GM19397 (cell line): ENCODE data around the gene MEF2C.

Experiments
- ATAC-seq: cut with Tn5 transposase; IDR thresholded peaks from one replicate; pipeline ENCODE4 v1.9.1; 2021; ENCODE audit warnings: mild to moderate bottlenecking, moderate library complexity; ENCODE audit not compliant: unreplicated experiment

The MEF2C gene

DNA sequence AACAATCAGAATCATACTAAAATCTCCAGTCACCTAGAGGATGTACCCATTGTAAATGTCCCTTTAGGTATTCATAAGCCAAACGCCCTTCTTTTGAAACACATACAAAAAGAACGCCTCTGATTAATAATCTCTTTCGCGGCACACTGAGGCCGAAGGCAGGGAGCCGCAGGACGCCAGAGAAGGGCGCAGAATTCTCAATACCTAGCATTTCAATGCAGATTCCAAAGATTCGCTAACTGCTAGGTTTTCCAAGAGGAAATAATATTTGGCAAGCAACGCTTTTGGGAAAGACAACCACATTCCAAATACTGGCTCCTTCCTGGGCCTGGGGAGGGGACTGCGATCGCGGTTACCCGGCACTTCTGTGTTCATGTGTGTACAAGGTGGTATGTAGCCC is 203.3 kb downstream of the MEF2C start:
- no peak for ATAC-seq

DNA sequence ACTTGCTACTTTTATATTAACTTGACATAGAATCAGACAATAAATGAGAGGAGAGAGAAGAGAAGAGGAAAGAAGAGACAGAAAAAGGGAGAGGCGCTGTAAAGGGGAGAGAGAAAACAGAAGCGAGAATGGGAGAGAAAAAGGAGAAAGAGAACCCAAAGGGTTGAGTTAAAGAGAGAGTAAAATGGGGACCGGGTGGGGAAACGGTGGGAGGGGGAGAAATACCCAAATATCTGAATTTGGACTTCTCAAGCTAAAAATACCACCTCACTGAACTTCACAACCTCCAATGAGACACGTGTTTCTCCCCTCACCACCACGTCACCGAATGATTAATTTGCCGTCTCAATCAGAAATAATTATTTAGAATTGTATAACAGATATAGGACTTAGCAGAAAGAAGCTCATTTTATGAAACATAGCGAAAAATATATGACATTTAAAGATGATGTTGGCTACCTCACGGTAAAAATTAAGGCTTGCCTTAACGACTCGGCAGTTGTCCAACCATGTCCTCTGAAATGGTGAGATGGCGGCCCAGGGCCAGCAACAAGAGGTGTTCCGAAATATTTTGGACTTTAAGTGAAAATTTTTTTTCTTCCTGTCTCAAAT is 204.1 kb downstream of the MEF2C start:
- ATAC-seq, result no peak

GRCh38 chr5:88677943-88678769 is 204.8 kb downstream of the MEF2C start:
- no peak for ATAC-seq

DNA sequence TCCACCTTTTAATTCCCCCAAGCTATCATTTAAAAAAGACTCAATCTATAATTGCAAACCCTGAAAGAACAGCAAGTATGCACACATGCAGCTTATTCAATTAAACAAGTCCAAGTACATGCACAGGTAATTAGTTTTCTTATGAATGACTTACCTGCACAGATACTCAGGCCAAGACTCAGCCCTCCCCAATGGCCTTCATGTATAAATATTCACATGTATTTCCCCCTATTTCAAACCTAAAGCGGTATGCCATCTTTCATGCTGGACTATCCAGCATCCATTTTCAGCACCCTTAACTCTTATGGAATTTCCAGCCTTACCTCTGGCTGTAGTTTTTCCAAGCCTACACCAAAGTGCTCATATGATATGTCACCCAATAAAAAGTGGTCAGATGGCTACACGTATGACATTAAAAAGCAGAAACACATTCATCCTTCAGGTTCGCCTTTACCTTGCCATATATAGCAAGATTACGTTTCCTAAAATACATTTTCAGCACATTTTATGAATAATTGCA is 205.5 kb downstream of the MEF2C start:
- ATAC-seq, result no peak

DNA sequence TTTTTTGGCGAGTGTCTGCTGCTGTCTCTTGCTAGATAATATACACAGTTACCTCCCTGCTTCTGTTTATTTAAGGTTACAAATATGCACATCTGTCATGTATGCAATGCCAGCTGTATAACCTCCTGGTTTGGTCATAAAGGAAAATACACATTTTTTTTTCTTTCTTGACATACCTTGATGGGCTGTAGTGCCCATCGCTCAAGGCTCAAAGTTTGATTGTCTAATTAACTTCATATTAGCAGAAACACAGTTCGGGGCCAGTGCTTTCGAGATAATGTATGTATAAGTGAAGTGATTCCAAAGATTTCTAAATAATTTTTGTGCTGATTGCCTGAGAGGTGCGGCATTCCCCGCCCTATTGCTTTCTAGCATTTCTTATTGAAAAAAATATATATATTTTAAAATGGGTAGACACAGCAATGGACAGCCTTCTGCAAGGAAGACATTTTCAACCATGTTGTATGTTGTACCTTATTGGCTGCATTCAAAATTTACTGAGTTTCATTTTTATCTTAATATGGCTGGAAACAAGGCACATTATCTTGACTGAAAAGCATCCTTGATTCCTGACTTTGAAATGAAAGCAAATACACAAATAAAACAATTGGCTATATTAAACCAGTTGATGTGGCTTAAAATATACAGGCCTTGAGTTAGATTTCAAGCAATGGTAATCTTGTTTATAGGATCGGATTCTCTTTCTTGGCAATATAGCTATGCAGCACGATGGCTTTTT is 206.2 kb downstream of the MEF2C start:
- no peak for ATAC-seq

GRCh38 chr5:88675708-88676636 is 207.0 kb downstream of the MEF2C start:
- no peak for ATAC-seq

DNA sequence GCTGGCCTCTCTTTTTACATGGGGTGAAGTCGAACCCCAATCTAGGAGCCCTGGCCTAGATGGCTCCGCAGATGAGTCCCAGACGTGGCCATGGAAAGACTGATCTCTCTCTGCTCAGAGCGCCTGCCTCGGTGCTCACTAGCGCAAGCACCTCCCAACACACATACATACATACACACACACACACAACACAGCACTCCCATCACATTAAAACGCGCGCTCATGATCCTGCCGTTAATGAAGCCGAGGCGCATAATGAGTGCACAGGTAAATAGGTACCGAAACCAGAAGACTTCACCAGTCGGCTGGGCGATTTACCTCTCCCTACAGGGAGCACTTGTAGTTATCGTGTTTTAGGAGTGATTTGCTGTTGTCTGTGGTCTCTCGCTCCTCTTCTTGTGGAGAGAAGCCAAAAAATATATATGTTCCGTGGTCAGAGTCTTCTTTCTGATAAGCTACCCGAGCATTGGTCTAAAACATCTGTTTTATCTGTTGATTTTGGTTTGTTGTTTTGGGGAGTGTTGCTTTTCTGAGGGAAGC is 207.7 kb downstream of the MEF2C start:
- peak; percentile 17 for ATAC-seq

DNA sequence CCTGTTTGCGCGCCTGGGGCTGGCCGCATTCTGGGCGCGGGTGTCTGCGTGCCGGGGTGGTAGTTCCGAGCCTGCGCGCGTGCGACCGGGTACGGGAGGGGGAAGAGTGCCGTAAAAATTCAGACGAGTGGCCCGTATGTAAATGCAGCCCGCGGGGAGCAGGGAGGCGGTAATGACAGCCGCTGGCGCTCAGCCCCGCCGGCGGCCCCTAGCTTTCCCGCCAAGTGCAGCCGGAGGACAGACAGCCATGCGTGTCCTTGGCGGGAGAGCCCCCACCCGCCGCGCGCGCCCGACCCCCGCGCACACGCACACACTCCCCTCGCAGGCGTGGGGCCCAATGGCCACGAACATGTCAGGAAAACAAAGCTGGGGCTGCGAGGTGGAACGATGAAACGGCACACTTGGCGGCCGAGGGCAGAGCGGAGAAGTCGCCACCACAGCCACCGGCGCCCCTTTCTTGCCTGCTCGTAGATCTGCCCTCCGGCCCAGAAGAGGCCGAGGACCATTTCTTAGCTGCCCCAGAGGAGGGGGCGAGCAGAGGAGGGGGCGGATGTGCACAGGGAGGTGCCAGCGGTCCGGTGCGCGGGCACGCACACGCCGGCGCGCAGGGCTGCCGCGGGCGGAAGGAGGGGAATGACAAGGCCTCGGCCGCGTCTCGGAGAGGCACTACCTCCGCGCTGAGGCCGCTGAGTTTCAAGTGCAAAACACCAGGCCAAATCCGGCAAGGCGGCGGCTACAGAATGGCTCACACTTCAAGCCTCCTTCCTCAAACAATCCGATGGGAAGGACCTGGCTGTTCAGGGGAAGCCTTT is 208.4 kb downstream of the MEF2C start:
- peak; percentile 72 for ATAC-seq

- no peak for ATAC-seq
Measured at GRCh38 chr5:88673253-88674105, 209.5 kb downstream of the MEF2C start.

- ATAC-seq, result no peak
Measured at GRCh38 chr5:88672644-88673252, 210.2 kb downstream of the MEF2C start.

DNA sequence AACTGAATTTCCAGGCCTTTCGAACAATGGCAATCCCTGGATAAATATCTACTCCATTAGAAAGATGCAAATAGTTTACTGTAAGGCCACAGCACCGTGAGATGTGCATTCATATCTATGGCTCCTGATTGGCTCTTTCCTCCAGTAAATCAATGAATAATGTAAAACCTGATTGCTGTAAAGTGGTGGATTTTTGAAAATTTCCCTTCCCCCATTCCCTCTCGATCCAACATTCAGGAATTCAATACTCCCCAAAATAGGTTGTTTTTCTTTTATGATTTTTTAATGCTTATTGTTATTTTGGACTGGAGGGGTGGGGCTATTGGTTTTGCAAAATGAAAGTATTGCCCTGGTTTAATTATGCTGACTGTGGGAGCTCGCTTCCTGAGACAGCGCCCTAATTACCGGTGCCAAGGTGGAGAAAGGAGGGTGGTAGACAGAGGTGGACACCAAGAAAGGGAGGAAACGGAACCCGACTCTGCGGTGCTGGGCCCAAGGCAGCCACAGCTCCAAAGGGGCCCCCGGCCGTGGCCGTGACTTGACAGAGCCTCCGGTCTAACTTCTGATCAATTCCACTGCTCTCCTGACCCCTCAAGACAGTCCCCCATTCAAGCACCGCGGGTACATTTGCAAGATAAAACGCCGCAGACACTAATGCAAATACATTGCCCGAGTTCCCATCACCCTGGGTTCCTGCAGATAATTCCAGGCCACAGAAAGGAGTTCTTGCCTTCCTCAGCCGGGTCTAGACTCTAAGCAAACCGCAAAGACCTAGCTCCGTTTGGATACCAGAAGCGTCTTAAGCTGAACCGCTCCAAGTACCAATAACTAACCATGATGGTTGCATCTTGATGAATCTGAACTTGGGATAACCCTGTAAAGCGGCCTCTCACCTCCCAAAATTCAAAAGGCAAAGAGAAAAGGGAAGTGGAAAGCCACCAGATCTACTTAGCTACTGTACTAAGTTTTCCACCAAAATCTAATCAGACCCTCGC is 211.2 kb downstream of the MEF2C start:
- ATAC-seq, result no peak

DNA sequence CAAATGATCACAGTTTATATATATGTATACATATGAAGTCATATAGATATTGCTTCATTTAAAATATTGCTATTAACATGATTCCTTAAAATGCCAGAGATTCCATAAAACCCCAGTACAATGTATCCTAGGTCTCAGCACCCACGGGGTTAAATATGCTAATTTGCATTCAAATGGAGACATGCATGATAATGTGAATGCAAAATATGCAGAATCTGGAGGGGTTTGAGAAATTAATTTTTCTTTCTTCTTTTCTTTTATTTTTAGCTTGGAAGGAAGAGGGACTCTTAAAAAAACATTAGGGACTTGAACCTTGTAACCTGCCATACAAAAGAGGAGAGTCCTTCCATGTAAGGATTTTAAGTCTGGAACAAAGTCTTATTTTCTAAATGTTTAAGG is 211.9 kb downstream of the MEF2C start:
- no peak for ATAC-seq

DNA sequence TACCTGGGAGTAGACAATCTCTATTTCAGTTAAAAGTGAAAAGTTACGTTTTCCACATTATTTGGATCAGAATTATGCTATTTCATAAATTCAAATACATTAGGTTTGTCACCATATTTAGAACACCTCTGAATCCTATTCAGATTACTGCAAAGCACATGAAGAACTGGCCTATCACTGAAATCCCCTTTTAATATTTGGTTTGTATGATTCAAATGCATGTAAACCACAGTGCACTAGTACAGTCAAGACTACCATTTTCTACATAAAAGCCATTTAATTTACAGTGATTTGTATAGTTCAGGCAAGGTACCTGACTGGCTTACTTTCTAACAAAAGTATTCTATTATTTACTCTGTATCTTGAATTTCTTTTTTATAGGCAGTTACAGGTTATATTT is 212.5 kb downstream of the MEF2C start:
- no peak for ATAC-seq

GRCh38 chr5:88669371-88670050 is 213.5 kb downstream of the MEF2C start:
- no peak for ATAC-seq

DNA sequence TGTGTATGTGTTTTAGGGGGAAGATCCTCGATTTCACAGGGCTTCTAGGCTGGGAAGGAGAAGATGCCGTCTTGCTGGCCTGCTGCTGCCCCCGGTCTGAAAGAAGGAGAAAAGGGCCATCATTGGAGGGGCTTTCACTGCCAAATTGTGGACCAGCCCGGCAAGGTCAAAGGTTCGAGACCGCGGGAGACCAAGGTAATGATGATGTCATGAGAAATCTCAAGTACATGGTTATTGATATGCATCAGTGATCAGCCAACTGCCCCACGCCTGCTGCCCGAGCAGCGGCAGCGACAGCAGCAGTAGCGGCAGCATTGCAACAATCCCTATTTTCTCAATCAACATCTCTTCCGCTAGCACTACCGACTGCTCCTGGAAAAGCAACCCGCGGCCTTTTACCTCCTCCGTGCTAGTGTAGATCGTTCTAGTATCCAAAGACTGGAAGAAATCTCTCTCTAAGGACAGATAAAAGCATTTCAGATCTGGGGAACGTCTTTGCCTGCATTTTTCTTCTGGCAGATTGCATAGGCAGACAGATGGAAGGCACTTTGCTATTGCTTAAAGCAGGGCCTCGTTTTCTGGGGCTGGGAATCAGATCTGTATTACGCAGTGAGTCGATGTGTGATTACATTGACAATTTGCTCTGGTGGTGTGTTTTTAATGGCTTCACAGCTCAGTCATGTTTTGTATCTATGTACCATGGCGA is 215.3 kb downstream of the MEF2C start:
- peak; percentile 20 for ATAC-seq
